Ishikawa (cell line): ENCODE data around the gene SEMA6D.

Source experiments
- CEBPB ChIP-seq: IDR thresholded peaks from 2 replicates; pipeline ENCODE4 v1.6.1; 2012
- EP300 ChIP-seq: IDR thresholded peaks from 2 replicates; pipeline ENCODE4 v1.6.1; 2012; ENCODE audit warnings: borderline replicate concordance
- NFIC ChIP-seq: IDR thresholded peaks from 2 replicates; pipeline ENCODE4 v1.6.1; 2012
- TAF1 ChIP-seq: IDR thresholded peaks from 2 replicates; pipeline ENCODE4 v1.6.1; 2012; ENCODE audit warnings: low read depth, mild to moderate bottlenecking
- TCF12 ChIP-seq: IDR thresholded peaks from 2 replicates; pipeline ENCODE4 v1.6.1; 2012; ENCODE audit warnings: low read depth
- YY1 ChIP-seq: IDR thresholded peaks from 2 replicates; pipeline ENCODE4 v1.6.1; 2012; ENCODE audit warnings: low read depth
- TF ChIP-seq, protein P1 (sequence below): IDR thresholded peaks from 2 replicates; pipeline ENCODE4 v1.6.1; 2012

DNA sequence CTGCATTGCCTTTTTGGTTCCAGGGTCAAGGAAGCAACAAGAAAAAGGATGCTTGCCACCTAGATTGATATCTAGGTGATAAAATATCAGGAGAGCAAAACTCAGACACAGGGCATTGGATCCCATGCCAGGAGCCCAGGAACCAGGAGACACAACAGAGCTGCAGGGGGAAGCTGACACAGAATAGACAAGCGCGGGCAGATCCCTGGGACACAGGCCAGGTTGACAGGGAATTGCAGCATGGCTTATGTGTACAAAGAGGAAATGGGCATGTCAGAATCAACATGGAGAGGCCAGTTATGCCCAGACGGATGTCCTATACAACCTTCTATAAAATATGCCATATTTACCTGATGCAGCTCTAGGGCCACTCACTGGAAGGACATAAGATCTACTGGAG, 84.2 kb downstream of the SEMA6D start:
- TF ChIP-seq EP300 (no peak), CEBPB (no peak), TAF1 (no peak), YY1 (no peak), NFIC (no peak), TCF12 (no peak)
- TF ChIP-seq, protein P1, sequence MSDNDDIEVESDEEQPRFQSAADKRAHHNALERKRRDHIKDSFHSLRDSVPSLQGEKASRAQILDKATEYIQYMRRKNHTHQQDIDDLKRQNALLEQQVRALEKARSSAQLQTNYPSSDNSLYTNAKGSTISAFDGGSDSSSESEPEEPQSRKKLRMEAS, result no peak
